ENCODE measurements around the gene CDK11B.

- no peak for TF ChIP-seq FOXP2 (optimal IDR thresholded peaks at IDR 0.05; ENCODE audit: borderline replicate concordance, extremely low read depth, extremely low read length, insufficient read depth)
- no peak for TF ChIP-seq REST (IDR thresholded peaks at IDR 0.05; ENCODE audit: insufficient read depth in 1 of 2, low read depth in 2 of 2, low read length in 2 of 2)
- TF ChIP-seq POLR2AphosphoS5 (IDR thresholded peaks at IDR 0.05; ENCODE audit: low read depth, low read length), result no peak
- TF ChIP-seq TAF1 (IDR thresholded peaks at IDR 0.05; ENCODE audit: borderline replicate concordance, insufficient read depth, low read length), result no peak
- no peak for TF ChIP-seq SIN3A (IDR thresholded peaks at IDR 0.05; ENCODE audit: borderline replicate concordance, insufficient read depth, low read length)
Observed at GRCh38 chr1:1598720-1599029, 60.1 kb downstream of the CDK11B start.

Measured in PFSK-1 (cell line).